Stimulated activated CD4-positive, alpha-beta T cell treated with anti-CD3 and anti-CD28 coated beads, TNF-alpha, amount 100 ng/mL, for 24 hours (primary cell): ENCODE measurements around the gene SCAND1.
A peak's percentile ranks its signal among the peaks of the same experiment; 100 is the strongest.
"Not testable (repeated sequence)": the region's sequence is repeated elsewhere in the genome, so short reads cannot be mapped to it uniquely, and the experiment has no call there.

Source experiments
- DNase-seq, 3 experiments: peaks; one replicate each; pipeline ENCODE4 v3.0.0-alpha.2; 2020; ENCODE audit warnings: low read depth in 3 of 3

Gene SCAND1

DNA sequence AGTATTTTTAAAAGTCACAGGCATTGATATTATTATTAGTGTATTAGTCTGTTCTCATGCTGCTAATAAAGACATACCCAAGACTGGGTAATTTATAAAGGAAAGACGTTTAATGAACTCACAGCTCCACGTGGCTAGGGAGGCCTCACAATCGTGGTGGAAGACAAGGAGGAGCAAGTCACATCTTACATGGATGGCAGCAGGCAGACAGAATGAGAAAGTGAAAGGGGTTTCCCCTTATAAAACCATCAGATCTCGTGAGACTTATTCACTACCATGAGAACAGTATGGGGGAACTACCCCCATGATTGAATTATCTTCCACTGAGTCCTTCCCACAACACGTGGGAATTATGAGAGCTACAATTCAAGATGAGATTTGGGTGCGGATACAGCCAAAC is 5.0 kb upstream of the SCAND1 start:
- not testable (repeated sequence) for DNase-seq

DNA sequence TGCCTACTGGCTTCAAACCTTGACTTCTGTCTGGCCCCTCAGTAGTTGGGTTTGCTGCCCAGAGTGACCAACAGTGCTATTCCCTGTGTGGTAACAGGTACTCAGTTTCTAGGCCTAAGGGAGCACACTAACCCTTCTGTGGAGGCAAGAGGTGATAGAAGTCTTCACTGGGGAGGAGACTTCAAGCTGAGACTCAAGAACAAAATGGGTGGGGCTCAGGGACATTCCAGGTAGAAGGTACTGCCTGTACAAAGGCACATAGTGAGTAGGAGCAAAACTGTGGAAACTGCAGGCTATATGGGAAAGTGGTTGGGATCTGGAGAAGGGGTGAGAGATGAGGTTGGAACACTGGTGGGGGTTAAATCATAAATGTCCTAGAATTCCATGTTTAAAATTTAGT is 2.3 kb upstream of the SCAND1 start:
- no peak for DNase-seq

DNA sequence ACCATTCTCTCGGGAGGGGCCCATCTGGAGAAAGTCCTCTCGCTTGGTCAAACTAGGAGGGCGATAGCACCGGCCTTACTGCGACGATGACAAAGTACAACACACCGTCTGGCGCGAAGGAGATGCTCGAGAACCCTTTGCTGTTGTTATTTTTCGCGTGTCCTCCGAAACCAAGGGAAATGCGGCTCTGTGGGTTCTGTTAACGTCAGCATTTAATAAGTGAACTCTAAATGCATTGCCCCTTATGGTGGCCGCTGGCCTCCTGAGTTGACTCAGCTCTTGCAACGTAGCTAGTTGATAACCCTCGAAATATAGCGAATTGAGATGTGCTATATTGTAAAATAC is 577 bp upstream of the SCAND1 start:
- peak in 2 of 3 experiments; percentile 12 to 16 for DNase-seq

DNA sequence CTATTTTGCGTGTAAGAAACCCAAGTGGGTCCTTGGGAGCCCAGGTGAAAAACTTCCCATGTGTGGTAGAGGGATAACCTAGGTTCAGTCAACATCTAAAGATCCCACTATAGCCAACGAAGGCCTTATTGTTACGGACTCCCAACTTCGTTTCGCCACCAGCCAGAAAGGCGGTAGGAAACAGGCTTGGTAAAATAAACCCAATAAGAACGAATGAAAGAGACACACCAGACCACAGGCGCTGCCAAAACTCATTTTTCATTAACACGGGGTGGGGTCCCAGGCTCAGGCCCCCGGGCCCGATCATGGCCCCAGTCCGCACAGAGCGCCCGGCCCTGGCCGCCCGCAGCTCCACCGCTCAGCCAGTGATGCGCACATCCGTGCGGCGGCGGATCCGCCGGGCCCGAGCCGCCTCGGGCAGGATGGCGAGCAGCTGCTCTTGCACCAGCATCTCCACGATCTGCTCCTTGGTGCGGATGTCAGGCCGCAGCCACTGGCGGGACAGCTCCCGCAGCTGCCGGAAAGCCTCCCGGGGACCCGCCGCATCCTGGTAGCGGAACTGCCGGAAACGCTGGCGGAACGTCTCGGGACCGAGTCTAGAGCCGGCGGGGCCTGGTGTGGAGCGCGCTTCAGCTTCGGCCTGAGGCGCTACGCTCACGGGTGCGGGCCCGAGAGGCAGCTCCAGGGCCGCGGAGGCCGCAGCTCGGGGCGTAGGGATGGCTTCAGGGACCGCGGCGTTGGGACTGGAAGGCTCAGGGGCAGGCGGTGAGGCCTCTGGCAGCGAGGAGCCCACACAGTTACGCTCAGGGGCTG is 709 bp downstream of the SCAND1 start:
- DNase-seq: peak; percentile 26 to 60 (median 30)

DNA sequence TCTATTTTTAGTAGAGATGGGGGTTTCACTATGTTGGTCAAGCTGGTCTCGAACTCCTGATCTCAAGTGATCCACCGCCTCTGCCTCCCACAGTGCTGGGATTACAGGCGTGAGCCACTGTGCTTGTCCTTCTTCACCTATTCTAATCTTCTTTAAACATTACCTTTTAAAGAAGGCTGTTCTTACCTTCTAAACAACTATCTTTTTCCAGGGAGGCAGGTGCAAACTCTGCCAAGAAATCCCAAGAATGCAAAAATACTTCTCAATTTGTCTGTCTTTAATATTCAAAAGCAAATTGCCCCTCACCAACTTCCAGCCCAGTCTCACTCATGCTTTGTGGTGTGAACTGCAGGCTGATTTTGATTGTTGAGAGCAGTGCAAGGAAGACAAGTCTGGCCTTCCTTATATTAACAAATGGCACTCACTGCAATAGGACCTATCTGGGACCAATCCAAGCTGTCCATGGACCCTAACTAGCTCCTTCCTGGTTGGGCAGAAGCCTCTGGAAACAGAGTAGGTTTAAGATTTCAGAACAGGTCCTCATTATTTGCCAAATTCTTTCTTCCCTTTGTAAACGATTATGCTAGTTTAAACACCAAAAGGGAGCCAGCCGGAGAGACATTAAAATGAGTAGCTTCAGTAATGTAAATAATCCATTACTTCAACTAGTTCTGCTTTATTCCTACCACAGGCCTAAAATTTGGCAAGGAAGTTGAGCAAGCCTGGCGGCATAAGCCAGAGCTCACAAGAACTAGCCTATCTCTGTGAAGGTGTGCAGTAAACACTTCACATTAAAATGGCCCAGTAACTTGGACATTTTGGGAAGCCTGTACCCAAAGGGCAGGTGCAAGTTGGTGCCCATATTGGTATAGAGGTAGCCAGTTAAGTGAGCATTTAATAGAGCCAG is 1.6 kb downstream of the SCAND1 start:
- no peak for DNase-seq

DNA sequence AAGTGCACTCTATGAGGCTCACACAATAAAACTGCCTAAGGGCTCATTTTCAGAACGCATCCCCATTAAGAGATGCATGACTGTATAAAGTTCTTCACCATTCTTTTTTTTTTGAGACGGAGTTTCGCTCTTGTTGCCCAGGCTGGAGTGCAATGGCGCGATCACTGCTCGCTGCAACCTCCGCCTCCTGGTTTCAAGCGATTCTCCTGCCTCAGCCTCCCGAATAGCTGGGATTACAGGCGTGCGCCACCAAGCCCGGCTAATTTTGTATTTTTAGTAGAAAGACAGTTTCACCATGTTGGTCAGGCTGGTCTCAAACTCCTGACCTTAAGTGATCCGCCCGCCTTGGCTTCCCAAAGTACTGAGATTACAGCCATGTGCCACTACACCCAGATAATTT is 2.2 kb downstream of the SCAND1 start:
- DNase-seq: not testable (repeated sequence)

DNA sequence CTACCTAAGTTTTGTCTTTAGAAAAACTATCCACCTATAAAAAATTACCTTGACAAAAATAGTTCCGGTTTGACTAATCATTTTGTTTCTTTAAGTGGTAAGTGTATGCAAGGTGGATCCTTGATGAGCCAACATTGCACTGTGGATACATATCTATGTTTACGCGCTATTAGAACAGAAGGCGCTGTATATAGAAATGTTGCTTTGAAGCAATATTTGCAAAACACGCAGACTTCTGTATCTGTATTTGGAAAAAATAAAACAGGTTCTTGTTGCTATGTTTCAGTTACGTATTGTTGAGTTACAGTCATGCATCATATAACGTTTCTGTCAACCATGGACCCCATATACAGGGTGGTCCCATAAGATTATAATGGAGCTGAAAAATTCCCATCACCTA is 4.2 kb downstream of the SCAND1 start:
- DNase-seq: no peak

DNA sequence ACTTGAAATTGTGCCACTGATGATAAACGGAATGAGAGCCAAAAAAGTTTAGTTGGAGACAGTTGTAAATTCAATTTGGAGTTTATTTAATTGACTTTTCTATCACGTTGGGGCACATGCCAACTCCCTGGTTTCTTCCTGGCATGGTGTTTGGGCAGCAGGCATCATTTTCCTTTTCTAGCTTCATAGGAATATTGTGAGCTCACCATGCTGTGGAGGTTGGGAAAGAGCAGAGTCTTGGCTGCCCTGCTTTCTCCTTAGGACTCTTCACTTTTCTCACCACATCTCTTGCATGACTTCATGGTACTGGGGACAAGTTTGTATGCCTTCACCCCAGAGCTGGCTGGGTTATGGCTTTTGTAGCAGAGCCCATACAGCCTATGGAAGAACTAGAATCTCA is 6.4 kb downstream of the SCAND1 start:
- DNase-seq: no peak

DNA sequence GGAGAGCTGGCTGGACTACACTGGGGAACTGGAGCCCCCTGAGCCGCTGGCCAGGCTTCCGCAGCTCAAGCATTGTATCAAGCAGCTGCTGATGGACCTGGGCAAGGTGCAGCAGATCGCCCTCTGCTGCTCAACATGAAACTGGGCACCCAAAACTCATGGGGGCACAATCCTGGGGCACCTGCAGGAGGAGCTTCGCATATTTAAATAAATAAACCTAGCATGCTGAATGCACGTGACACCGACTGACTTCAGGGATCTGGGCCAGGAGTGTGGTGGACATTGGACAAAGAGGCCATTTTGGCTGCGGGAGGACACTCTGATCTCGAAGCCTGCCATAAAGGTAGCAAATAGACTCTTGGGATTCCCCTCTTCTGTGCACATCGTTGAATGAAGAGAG is 6.8 kb downstream of the SCAND1 start:
- DNase-seq: no peak

DNA sequence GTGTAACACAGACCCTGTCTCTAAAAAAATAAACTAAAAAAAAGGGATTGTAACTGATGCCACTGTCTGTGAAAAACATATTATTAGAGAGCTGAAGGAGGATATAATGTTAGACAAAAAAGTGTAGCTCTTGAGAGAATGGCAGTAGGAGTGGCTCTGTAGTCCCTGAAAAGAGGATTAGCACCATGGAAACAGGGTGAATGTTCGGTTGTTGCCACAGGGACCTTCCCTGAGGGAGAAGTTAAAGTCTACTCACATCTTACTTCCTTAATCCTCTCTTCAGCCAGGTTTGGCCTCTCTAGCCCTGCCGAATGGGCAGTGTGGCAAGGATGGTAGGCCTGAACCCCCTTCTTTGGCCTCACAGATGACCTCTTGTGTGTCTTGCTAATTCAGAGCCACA is 12.1 kb downstream of the SCAND1 start:
- DNase-seq: no peak

DNA sequence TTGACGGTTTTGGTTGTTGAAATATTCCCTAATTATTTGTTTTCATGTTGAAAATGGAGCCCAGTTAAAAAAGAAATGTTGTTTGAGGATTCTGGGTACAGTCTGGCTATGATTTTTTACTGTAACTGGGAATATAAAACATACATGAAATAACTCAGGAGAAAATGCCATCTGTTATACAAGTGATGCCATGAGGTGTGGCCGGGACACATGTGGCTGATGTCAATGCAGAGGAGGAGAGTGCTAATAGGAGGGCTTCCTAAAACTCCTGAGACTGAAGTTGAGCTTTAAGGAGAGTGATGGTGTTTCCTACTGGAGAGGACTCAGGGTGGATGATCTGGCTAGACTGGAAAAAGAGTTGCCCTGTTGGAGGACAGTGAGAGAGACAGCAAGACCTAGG is 12.7 kb downstream of the SCAND1 start:
- no peak for DNase-seq

DNA sequence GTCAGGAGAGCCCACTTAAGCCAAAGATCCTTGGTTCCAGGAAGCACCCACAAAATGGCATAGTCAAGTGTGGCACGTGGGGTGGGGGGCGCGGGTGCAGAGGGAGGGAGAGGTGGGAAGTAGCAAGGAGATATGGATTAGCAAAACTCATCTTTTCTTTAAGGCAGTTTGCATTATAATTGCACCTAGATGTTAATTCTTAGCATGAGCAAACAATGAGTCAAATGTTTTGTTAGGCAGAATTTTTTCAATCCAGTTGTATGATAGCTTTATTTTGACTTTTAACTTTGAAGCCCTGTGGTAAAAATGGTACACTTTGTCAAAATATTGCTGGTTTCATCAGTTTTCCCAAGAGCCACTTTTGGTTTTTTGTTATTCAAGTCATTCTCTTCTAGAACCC is 15.0 kb downstream of the SCAND1 start:
- no peak for DNase-seq

DNA sequence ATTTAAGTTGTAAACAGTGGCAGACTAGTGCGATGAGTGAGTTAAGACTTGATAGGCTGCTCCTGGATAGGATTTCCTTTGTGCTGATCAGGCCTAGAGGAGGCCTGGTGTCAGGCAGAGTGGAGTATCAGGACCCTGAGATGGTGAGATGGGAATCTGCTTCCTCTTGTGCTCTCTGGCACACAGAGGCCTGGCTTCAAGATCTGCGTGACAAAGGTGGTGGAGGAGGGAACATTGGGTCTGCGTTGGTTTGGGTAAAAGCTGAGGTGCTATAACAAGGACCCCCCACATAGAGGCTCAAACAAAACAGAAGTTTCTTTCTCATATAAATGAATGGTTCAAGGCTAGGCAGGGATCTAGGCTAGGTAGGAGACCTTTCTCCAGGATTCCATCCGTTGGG is 20.3 kb downstream of the SCAND1 start:
- no peak for DNase-seq

DNA sequence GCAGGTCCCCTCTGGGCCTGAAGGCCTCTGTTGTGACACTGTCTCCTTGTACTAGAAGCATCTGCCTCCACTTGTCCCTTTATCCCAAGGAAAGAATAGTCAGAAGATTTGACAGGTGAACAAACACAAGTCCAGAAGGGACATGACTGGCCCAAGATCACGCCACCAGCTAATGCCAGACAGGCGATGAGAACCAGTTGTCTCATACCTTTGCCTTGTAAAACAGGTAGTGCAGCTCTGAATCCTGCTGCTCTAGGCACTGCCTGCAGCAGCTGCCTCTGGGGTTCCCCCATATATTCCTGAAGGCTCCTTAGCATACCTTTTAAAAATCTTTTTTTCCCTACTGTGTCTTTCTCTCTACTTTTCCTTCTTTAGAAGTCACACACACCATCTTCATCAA is 25.0 kb downstream of the SCAND1 start:
- no peak for DNase-seq

DNA sequence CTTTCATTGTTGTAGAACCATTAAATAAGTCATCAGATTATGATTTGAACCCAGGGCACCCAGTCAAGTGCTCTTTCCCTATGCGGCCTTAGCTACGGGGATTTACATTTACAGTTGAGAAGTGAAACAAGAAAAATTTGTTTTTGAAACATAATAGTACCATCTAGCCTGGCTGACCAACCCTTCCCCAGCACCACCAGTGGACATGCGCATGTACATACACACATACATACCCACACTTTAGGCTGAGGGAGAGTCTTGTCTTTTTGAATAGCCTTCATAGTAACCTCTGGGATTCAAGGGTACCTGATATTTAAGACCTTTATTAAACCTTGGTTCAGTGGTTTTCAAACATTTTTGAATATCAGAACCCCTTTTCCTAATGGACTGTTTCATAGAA is 33.8 kb downstream of the SCAND1 start:
- DNase-seq: no peak

DNA sequence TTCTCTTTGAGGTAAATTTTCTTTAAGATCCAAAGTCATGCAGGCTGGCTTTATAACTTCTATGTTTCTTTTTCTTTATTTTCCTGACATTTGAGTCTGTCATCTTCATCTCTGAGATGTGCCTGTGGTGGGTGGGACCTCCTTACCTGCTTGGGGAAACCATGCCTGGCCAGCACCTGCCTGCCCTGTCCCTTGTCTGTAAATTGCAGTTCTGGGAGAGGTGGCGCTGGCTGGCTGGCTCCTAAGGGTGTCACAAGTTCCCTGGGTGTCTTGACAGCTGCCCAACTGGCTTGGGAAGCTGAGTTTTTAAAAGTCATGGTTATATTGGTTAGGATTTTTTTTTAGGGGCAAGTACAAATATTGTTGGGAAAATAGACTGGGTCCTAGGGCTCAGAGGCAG is 36.3 kb downstream of the SCAND1 start:
- DNase-seq: no peak

DNA sequence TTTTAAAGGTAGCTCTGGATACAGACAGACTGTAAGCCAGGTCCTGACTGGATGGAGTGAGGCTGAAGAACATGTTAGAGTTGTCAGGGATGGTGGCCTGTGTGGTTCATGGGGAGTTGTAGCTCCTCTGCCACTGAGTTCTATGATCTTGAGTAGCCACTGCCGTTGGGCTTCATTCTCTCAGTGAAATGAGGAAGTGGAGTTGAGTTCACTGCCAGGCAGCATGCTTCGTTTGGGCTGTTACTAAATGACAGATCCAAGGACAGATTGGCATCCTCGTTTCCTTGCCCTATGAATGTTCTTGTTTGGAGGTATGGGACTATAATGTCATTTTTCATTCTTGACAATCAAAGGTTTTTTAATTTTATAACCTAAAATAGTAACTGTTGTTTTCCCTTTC is 37.2 kb downstream of the SCAND1 start:
- DNase-seq: no peak

DNA sequence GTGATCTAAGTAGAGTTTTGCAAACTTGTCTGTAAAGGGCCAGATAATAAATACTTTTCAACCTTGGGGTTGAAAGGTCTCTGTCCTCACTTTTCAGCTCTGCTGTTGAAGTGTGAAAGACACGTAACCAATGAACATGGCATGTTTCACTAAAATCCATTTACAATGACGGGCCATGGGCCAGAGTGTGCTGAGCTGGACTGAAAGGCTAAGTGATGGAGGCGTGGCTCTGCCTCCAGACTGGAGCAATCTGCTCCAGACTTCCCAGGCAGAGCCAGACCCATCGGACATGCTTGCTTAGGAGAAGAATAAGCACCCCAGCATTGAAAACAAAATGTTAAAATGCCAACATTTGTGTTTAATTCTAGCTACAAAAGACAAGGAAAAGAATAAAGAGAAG is 41.4 kb downstream of the SCAND1 start:
- no peak for DNase-seq

DNA sequence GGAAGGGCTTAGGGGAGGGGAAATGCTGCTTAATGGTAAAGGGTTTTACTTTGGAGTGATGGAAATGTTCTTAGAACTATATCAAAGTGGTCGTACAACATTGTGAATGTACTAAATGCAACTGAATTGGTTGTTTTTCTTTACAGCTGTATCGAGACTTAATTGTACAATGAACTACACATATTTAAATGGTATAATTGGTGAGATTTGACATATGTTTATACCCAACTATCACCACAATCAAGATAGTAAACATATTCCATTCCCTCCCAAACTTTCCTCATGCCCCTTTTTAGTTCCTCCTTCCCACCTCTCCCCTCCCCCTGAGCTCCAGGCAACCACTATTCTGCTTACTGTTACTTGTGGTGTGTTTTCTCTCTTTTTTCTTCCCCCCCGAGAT is 44.0 kb downstream of the SCAND1 start:
- no peak for DNase-seq

DNA sequence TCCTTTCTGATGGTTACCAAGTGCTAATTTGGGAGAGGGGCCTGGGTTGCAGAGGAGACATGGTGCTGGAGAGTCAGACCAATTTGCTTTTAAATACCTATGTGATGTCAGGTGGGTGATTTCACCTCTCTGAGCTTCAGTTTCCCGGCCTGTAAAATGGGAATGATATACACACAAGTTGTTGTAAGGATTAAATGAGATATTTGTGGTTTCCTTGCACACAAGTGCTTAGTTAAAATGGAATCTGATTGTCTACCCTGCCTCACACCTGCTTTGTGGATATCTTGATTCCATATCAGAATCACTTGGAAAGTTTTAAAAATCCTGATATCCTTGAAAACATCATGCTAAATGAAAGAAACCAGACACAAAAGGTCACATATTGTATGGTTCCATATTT is 44.5 kb downstream of the SCAND1 start:
- DNase-seq: no peak

DNA sequence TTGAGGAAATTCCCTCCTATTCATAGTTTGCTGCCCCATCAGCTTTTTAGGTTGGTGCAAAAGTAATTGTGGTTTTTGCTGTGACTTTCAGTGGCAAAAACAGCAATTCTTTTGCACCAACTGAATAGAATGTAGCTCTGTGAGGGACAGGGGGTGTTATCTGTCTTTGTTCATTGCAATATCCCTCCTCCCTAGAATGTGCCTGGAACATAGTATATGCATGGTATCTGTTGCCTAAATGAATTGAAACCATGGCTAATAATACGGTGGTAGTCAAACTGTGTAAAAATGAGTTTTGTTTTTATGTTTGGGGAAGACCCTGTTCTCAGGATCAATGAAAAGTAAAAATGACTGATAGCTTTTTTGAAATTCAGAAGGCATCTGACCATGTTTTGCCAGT is 45.1 kb downstream of the SCAND1 start:
- no peak for DNase-seq

DNA sequence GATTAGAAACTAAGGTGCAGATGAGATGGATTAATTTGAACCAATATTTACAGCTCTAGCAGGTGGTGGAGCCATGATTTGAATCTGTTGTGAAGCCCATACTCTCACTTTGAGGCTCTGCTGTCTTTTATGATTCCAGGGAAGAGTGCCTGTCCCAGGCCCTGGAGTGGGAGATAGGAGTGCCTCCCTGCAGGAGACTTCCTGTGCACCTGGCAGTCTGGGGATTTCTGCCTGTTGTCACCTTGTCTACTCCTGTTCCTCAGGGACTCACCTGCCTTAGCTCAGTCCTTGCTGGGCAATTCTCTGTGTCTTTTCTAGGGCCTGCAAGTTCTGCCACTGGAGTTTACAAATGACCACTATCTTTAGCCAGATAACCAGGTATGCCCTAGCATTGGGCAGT is 46.3 kb downstream of the SCAND1 start:
- DNase-seq: no peak

DNA sequence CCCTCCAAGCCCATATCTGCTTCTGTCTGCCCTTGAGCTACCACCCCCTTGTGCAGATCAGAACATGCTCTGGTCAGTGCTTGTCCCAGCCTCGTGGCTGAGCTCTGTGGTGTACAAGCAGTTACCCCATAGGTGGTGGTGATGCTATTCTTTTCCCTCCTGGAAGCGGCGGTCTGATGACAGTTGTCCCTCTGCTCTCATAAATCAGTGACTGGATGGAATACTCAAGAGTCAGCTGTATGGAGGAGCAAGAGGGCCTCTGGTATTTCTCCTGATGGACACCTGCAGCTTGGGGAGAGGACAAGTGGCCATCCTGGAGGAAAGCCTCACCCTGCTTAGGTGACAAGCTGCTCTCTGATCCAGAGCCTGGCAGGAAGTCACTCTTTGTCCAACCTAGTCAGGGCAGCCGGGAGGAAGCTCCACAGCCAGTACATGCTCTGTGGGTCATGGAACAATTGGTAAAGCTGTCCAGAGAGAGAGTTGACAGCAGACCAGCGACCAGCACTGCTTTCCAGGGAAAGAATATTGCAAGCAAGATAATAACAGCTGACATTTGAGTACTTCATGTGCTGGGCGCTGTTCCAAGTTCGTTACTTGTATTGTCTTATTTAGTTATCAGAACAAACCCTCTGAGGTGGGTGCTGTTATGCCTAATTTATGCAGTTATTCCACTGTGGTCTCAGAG is 47.1 kb downstream of the SCAND1 start:
- DNase-seq: no peak
